GM23338 (cell line): Measurements from ENCODE around the gene GLP1R. TPM values are rescaled to one million over a fixed set of nuclear protein-coding genes. Genes with fewer than 3 reads are reported as not detected.

Experiments
- ATAC-seq: fragments of 200-7000 bp; cut with Tn5 transposase; 3 replicates; pipeline ENCODE4 v1.9.1; 2020
- DNase-seq: peaks from one replicate; pipeline ENCODE4 v3.0.0-alpha.2; 2015; ENCODE audit warnings: low spot score
- H2AFZ ChIP-seq: fragments of 200-600 bp; sonication (generic); 2 replicates; pipeline ENCODE4 v1.8.0; 2016; ENCODE audit warnings: antibody characterized with exemption, mild to moderate bottlenecking, moderate library complexity
- H3F3A ChIP-seq: fragments of 200-600 bp; sonication (generic); replicated peaks from 2 replicates; pipeline ENCODE4 v1.8.0; 2017; ENCODE audit warnings: antibody characterized with exemption, mixed run types, low read depth
- H3K27ac ChIP-seq: fragments of 200-600 bp; sonication (generic); 2 replicates; pipeline ENCODE4 v1.6.1; 2016; ENCODE audit warnings: low read depth
- H3K27me3 ChIP-seq: fragments of 200-600 bp; sonication (generic); 2 replicates; pipeline ENCODE4 v1.8.0; 2016; ENCODE audit warnings: mild to moderate bottlenecking, mixed run types, moderate library complexity; ENCODE audit not compliant: insufficient read depth
- H3K36me3 ChIP-seq: fragments of 200-600 bp; sonication (generic); 2 replicates; pipeline ENCODE4 v1.8.0; 2016; ENCODE audit warnings: mild to moderate bottlenecking; ENCODE audit not compliant: insufficient read depth
- H3K4me1 ChIP-seq: fragments of 200-600 bp; sonication (generic); 2 replicates; pipeline ENCODE4 v1.8.0; 2016; ENCODE audit warnings: mild to moderate bottlenecking, moderate library complexity; ENCODE audit not compliant: insufficient read depth
- H3K4me2 ChIP-seq: fragments of 200-600 bp; sonication (generic); 2 replicates; pipeline ENCODE4 v1.7.1; 2017; ENCODE audit warnings: mixed run types
- H3K4me3 ChIP-seq: fragments of 200-600 bp; sonication (generic); 2 replicates; pipeline ENCODE4 v1.6.1; 2016; ENCODE audit warnings: mixed run types
- H3K79me2 ChIP-seq: fragments of 200-600 bp; sonication (generic); replicated peaks from 2 replicates; pipeline ENCODE4 v1.8.0; 2017; ENCODE audit warnings: mild to moderate bottlenecking; ENCODE audit not compliant: insufficient read depth
- H3K9me2 ChIP-seq: fragments of 200-600 bp; sonication (generic); 2 replicates; pipeline ENCODE4 v1.8.0; 2017; ENCODE audit not compliant: insufficient read depth
- H4K20me1 ChIP-seq: fragments of 200-600 bp; sonication (generic); replicated peaks from 2 replicates; pipeline ENCODE4 v1.8.0; 2017; ENCODE audit warnings: mild to moderate bottlenecking; ENCODE audit not compliant: insufficient read depth
- H3K27ac Mint-ChIP-seq: 2 replicates; pipeline ENCODE4 v1.8.0; 2020; ENCODE audit warnings: inconsistent platforms, mild to moderate bottlenecking, moderate library complexity, mixed read lengths
- H3K27me3 Mint-ChIP-seq: 3 replicates; pipeline ENCODE4 v1.8.0; 2022; ENCODE audit warnings: low read depth, mild to moderate bottlenecking, moderate library complexity, mixed read lengths, inconsistent platforms; ENCODE audit not compliant: insufficient read depth, poor library complexity
- H3K36me3 Mint-ChIP-seq: 3 replicates; pipeline ENCODE4 v1.8.0; 2021; ENCODE audit warnings: low read depth, mild to moderate bottlenecking, inconsistent platforms, moderate library complexity, mixed read lengths
- H3K4me1 Mint-ChIP-seq: 3 replicates; pipeline ENCODE4 v1.8.0; 2020; ENCODE audit warnings: mild to moderate bottlenecking, inconsistent platforms, mixed read lengths
- H3K4me3 Mint-ChIP-seq: 3 replicates; pipeline ENCODE4 v1.8.0; 2021; ENCODE audit warnings: moderate library complexity, mild to moderate bottlenecking, inconsistent platforms, mixed read lengths
- H3K9me3 Mint-ChIP-seq: 3 replicates; pipeline ENCODE4 v1.8.0; 2020; ENCODE audit warnings: moderate library complexity, mild to moderate bottlenecking, inconsistent platforms, mixed read lengths
- CREB1 ChIP-seq: fragments of 250-450 bp; sonication (Bioruptor Pico); IDR thresholded peaks from 2 replicates; pipeline ENCODE4 v1.5.0; 2020; ENCODE audit warnings: low read depth, mild to moderate bottlenecking, moderate library complexity
- CTCF ChIP-seq, 2 experiments: fragments of 200-600 bp in 1 of 2; sonication (generic) in 1 of 2; conservative IDR thresholded peaks; 2 replicates each; pipeline versions ENCODE4 v1.5.1 to v1.6.1; 2016 to 2017; ENCODE audit warnings: antibody characterized with exemption in 2 of 2, low read depth in 2 of 2, mild to moderate bottlenecking in 2 of 2, moderate library complexity in 1 of 2
- ETS1 ChIP-seq: IDR thresholded peaks from 2 replicates; pipeline ENCODE4 v1.6.1; 2016; ENCODE audit warnings: antibody characterized with exemption
- EZH2 ChIP-seq: fragments of 200-600 bp; sonication (generic); IDR thresholded peaks from one replicate; pipeline ENCODE4 v1.8.0; 2017; ENCODE audit warnings: antibody characterized with exemption, mild to moderate bottlenecking, low read depth; ENCODE audit not compliant: unreplicated experiment
- EZH2phosphoT487 ChIP-seq: fragments of 200-600 bp; sonication (generic); IDR thresholded peaks from one replicate; pipeline ENCODE4 v1.8.1; 2018; ENCODE audit warnings: antibody characterized with exemption; ENCODE audit not compliant: unreplicated experiment
- JUNB ChIP-seq: IDR thresholded peaks from one replicate; pipeline ENCODE4 v1.6.1; 2016; ENCODE audit warnings: antibody characterized with exemption; ENCODE audit not compliant: unreplicated experiment
- NANOG ChIP-seq: IDR thresholded peaks from 2 replicates; pipeline ENCODE4 v1.6.1; 2016; ENCODE audit warnings: antibody characterized with exemption, borderline replicate concordance
- POLR2AphosphoS5 ChIP-seq: IDR thresholded peaks from 2 replicates; pipeline ENCODE4 v1.6.1; 2016; ENCODE audit warnings: antibody characterized with exemption, low read depth
- REST ChIP-seq: IDR thresholded peaks from one replicate; pipeline ENCODE4 v1.6.1; 2018; ENCODE audit warnings: antibody characterized with exemption; ENCODE audit not compliant: unreplicated experiment
- STAT1 ChIP-seq: IDR thresholded peaks from one replicate; pipeline ENCODE4 v1.6.1; 2016; ENCODE audit warnings: antibody characterized with exemption; ENCODE audit not compliant: unreplicated experiment
- ZNF114 ChIP-seq: fragments of 250-450 bp; sonication (Bioruptor Pico); IDR thresholded peaks from 2 replicates; pipeline ENCODE4 v1.5.0; 2020; ENCODE audit warnings: mild to moderate bottlenecking, moderate library complexity
- ZNF331 ChIP-seq: fragments of 250-450 bp; sonication (Bioruptor Pico); IDR thresholded peaks from 2 replicates; pipeline ENCODE4 v1.5.0; 2020; ENCODE audit warnings: low read depth, mild to moderate bottlenecking, moderate library complexity
- ZNF462 ChIP-seq: fragments of 250-450 bp; sonication (Bioruptor Pico); IDR thresholded peaks from 2 replicates; pipeline ENCODE4 v1.5.0; 2020; ENCODE audit warnings: mild to moderate bottlenecking, moderate library complexity
- polyA plus RNA-seq: library from polyadenylated mRNA; unstranded; fragments of >200 nt; fragmentation: Nextera tagmentation; extraction: Ambion mirVana; gene quantifications from 2 replicates; pipeline ENCODE4 v1.2.1, GENCODE V29; 2016
- total RNA-seq: library from RNA; depleted of rRNA; stranded (reverse); fragments of >200 nt; shearing (Covaris generic); gene quantifications from 2 replicates; pipeline ENCODE4 v1.2.3, GENCODE V29; 2014

GLP1R gene
- total and polyA plus RNA-seq, 2 experiments from 2014 or later = 0.42 to 3.7 TPM

GRCh38 chr6:39053016-39053624, 4.5 kb downstream of the GLP1R start:
- Mint-ChIP-seq H3K9me3 (no peaks in the 10 kb centered on the region), H3K4me1 (peaks cover 18% of the 10 kb centered on the region), H3K27ac (no peak overlapping the region), H3K27me3 (peaks cover 29% of the 10 kb centered on the region), H3K4me3 (no peak overlapping the region; the same call in 2 of the 3 replicates), H3K36me3 (no peaks in the 10 kb centered on the region)
- TF ChIP-seq ZNF462 = no peak
- no peak for TF ChIP-seq JUNB
- no peak for TF ChIP-seq POLR2AphosphoS5
- TF ChIP-seq REST = no peak
- no peak for TF ChIP-seq EZH2phosphoT487
- TF ChIP-seq CTCF (conservative IDR thresholded peaks at IDR 0.05; ENCODE audit: low read depth in 2 of 2) = no peak
- TF ChIP-seq ETS1 = no peak
- TF ChIP-seq CREB1 (CRISPR knock-in tag) = no peak
- TF ChIP-seq STAT1 = no peak
- TF ChIP-seq NANOG = no peak
- no peak for TF ChIP-seq EZH2
- no peak for TF ChIP-seq ZNF114 (CRISPR knock-in tag)
- TF ChIP-seq ZNF331 (CRISPR knock-in tag) = no peak
- Histone ChIP-seq H3K27me3 (peaks cover 22% of the 10 kb centered on the region), H2AFZ (no peak overlapping the region), H3K79me2 (no peaks in the 10 kb centered on the region), H3F3A (no peaks in the 10 kb centered on the region), H3K9me2 (no peaks in the 10 kb centered on the region), H3K4me3 (no peak overlapping the region), H3K27ac (no peak overlapping the region), H3K4me2 (no peak overlapping the region), H4K20me1 (peaks cover 7% of the 10 kb centered on the region; the same call in 1 of the 2 replicates), H3K4me1 (peaks cover 20% of the 10 kb centered on the region; the same call in 1 of the 2 replicates), H3K36me3 (no peaks in the 10 kb centered on the region)
- ATAC-seq (no peak), DNase-seq (no peak)
